Smooth muscle cell (in vitro differentiated cells): ENCODE measurements around the gene HUS1B. TPM values are rescaled to one million over a fixed set of nuclear protein-coding genes. Genes with fewer than 3 reads are reported as not detected.

ENCODE experiments used
- DNase-seq: peaks from one replicate; lab custom pipeline; 2025; ENCODE audit not compliant: unreplicated experiment; lab: John Stamatoyannopoulos, UW
- H2AFZ ChIP-seq: fragments of 200-600 bp; sonication (generic); 2 replicates; pipeline ENCODE4 v1.6.0; 2016; ENCODE audit warnings: antibody characterized with exemption, low read depth, mild to moderate bottlenecking
- H3F3A ChIP-seq: fragments of 200-600 bp; sonication (generic); 2 replicates; pipeline ENCODE4 v1.6.0; 2017; ENCODE audit warnings: antibody characterized with exemption, low read depth
- H3K27ac ChIP-seq: fragments of 200-600 bp; sonication (generic); 2 replicates; pipeline ENCODE4 v1.5.1; 2016; ENCODE audit warnings: low read depth, mild to moderate bottlenecking
- H3K27me3 ChIP-seq: fragments of 200-600 bp; sonication (generic); 2 replicates; pipeline ENCODE4 v1.6.1; 2016; ENCODE audit warnings: low read depth, mild to moderate bottlenecking
- H3K36me3 ChIP-seq: fragments of 200-600 bp; sonication (generic); 2 replicates; pipeline ENCODE4 v1.5.1; 2016; ENCODE audit warnings: low read depth
- H3K4me1 ChIP-seq: fragments of 200-600 bp; sonication (generic); 2 replicates; pipeline ENCODE4 v1.5.1; 2016; ENCODE audit warnings: low read depth
- H3K4me2 ChIP-seq: fragments of 200-600 bp; sonication (generic); 2 replicates; pipeline ENCODE4 v1.6.0; 2016; ENCODE audit warnings: mild to moderate bottlenecking
- H3K4me3 ChIP-seq: fragments of 200-600 bp; sonication (generic); 2 replicates; pipeline ENCODE4 v1.5.1; 2016; ENCODE audit warnings: mild to moderate bottlenecking
- H3K79me2 ChIP-seq: fragments of 200-600 bp; sonication (generic); 2 replicates; pipeline ENCODE4 v1.6.0; 2016; ENCODE audit warnings: low read depth, mild to moderate bottlenecking
- H3K9ac ChIP-seq: fragments of 200-600 bp; sonication (generic); 2 replicates; pipeline ENCODE4 v1.6.0; 2016; ENCODE audit warnings: low read depth
- H3K9me3 ChIP-seq: fragments of 200-600 bp; sonication (generic); replicated peaks from 2 replicates; pipeline ENCODE4 v1.5.1; 2016; ENCODE audit warnings: low read depth
- H4K20me1 ChIP-seq: fragments of 200-600 bp; sonication (generic); 2 replicates; pipeline ENCODE4 v1.6.0; 2016; ENCODE audit warnings: low read depth
- WGBS: methylation state at CpG from one replicate; pipeline ENCODE4 v1.1.7; 2016; ENCODE audit warnings: low lambda C conversion rate; 5-methylcytosine and 5-hydroxymethylcytosine counted together
- polyA plus RNA-seq: library from polyadenylated mRNA; unstranded; fragments of >200 nt; fragmentation: Nextera tagmentation; extraction: Ambion mirVana; gene quantifications from 2 replicates; pipeline ENCODE4 v1.2.1, GENCODE V29; 2016
- total RNA-seq: library from RNA; depleted of rRNA; stranded (reverse); fragments of >200 nt; gene quantifications from 2 replicates; pipeline ENCODE4 v1.2.3, GENCODE V29; 2014
- TF ChIP-seq, protein P1 (sequence below): fragments of 200-600 bp; sonication (generic); IDR thresholded peaks from 2 replicates; pipeline ENCODE4 v1.5.1; 2017; ENCODE audit warnings: borderline replicate concordance, mild to moderate bottlenecking, antibody characterized with exemption; ENCODE audit not compliant: insufficient read depth, poor library complexity, severe bottlenecking

The HUS1B gene
- total and polyA plus RNA-seq, 2 experiments from 2014 or later = 0.58 to 0.62 TPM

DNA sequence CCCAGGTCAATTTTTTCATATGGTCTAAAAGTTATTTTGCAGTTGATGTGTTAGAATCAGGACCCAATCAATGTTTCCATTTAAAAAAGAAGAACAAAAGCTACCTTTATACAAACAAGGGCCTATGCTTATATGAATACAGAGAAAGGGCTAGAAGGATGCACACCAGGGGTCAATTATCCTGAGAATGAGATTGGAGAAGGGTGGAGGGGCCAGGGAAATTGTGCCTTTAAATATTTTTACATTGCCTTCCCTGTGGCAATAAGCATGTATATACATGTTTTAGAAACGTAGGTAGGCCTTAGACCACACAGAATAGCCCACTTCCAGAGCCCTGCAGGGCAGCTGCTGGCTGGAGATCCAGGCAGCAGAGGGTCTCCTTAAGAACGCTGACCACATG, 23.4 kb upstream of the HUS1B start:
- Histone ChIP-seq H3K36me3 (no peaks in the 10 kb centered on the region), H3K4me2 (no peak overlapping the region), H3K4me1 (peaks cover 24% of the 10 kb centered on the region), H4K20me1 (peaks cover 78% of the 10 kb centered on the region), H2AFZ (no peak overlapping the region), H3F3A (peaks cover 7% of the 10 kb centered on the region), H3K27me3 (no peaks in the 10 kb centered on the region), H3K4me3 (no peak overlapping the region), H3K9ac (no peak overlapping the region), H3K79me2 (peaks cover 66% of the 10 kb centered on the region), H3K27ac (no peak overlapping the region), H3K9me3 (no peaks in the 10 kb centered on the region)
- DNase-seq = no peak
- WGBS = 66% methylated on average over 2 of the region's 2 CpGs
- TF ChIP-seq, protein P1, sequence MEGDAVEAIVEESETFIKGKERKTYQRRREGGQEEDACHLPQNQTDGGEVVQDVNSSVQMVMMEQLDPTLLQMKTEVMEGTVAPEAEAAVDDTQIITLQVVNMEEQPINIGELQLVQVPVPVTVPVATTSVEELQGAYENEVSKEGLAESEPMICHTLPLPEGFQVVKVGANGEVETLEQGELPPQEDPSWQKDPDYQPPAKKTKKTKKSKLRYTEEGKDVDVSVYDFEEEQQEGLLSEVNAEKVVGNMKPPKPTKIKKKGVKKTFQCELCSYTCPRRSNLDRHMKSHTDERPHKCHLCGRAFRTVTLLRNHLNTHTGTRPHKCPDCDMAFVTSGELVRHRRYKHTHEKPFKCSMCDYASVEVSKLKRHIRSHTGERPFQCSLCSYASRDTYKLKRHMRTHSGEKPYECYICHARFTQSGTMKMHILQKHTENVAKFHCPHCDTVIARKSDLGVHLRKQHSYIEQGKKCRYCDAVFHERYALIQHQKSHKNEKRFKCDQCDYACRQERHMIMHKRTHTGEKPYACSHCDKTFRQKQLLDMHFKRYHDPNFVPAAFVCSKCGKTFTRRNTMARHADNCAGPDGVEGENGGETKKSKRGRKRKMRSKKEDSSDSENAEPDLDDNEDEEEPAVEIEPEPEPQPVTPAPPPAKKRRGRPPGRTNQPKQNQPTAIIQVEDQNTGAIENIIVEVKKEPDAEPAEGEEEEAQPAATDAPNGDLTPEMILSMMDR = no peak

DNA sequence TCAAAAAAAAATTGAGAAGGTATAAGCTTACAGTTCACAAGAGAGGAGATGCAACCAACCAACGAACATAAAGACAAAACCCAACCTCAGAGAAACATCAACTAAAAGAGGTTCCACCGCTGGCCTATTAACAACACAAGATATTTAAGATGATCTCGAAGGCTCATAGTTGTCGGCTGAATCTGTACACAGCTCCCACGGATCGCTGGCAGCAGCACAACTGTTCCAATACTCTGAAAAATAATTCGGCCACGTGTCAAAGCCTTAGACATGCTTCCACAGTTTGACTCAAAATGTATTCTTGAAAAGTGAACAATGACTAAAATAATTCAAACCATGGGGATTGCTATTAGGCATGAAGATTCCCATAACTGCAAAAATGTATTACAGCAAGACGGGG, 22.4 kb upstream of the HUS1B start:
- no peak overlapping the region for H3K4me2 ChIP-seq
- no peak overlapping the region for H3K27ac ChIP-seq
- peaks cover 78% of the 10 kb centered on the region for H4K20me1 ChIP-seq
- no peaks in the 10 kb centered on the region for H3K36me3 ChIP-seq
- TF ChIP-seq, protein P1 = no peak
- H2AFZ ChIP-seq = no peak overlapping the region
- peaks cover 19% of the 10 kb centered on the region for H3K4me1 ChIP-seq
- no peak overlapping the region for H3K9ac ChIP-seq
- DNase-seq = no peak
- H3K9me3 ChIP-seq = no peaks in the 10 kb centered on the region
- 90% methylated on average over 9 of the region's 9 CpGs for WGBS
- H3K79me2 ChIP-seq = peaks cover 57% of the 10 kb centered on the region
- H3K4me3 ChIP-seq = no peak overlapping the region
- H3K27me3 ChIP-seq = no peaks in the 10 kb centered on the region
- peaks cover 5% of the 10 kb centered on the region for H3F3A ChIP-seq

GRCh38 chr6:678520-678919, 21.6 kb upstream of the HUS1B start:
- TF ChIP-seq, protein P1 = no peak
- no peaks in the 10 kb centered on the region for H3K36me3 ChIP-seq
- peaks cover 78% of the 10 kb centered on the region for H4K20me1 ChIP-seq
- no peaks in the 10 kb centered on the region for H3K9me3 ChIP-seq
- H3F3A ChIP-seq = no peaks in the 10 kb centered on the region
- H3K9ac ChIP-seq = no peak overlapping the region
- no peak overlapping the region for H3K4me2 ChIP-seq
- no peak for DNase-seq
- WGBS = 61% methylated on average over 3 of the region's 3 CpGs
- H3K79me2 ChIP-seq = peaks cover 58% of the 10 kb centered on the region
- H3K27me3 ChIP-seq = no peaks in the 10 kb centered on the region
- no peak overlapping the region for H3K27ac ChIP-seq
- H3K4me3 ChIP-seq = no peak overlapping the region
- H2AFZ ChIP-seq = no peak overlapping the region
- peaks cover 12% of the 10 kb centered on the region for H3K4me1 ChIP-seq

DNA sequence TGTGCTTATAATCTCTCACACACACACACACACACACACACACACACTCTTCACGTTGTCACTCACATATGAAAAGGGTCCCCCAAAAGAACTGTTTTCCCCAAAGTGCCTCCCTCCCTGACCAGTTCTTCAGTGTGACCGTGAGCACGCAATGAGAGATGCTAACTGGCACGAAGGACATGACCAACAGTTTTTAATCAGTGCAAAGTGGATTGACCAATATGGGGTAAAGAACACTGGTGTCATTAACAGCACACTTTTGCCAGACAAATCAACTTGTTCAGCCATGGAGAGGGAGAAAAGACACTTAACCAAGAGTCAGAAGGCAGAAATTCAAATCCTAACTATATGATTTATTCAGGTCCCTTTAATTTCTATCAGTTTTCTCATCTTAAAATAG, 21.0 kb upstream of the HUS1B start:
- Histone ChIP-seq H3K9ac (no peak overlapping the region), H3K4me3 (no peak overlapping the region), H3K27ac (no peak overlapping the region), H2AFZ (no peak overlapping the region), H3K4me2 (no peak overlapping the region), H3K27me3 (no peaks in the 10 kb centered on the region), H3K9me3 (no peaks in the 10 kb centered on the region), H3K4me1 (peaks cover 9% of the 10 kb centered on the region), H3K79me2 (peaks cover 59% of the 10 kb centered on the region), H4K20me1 (peaks cover 77% of the 10 kb centered on the region), H3K36me3 (no peaks in the 10 kb centered on the region), H3F3A (no peaks in the 10 kb centered on the region)
- 97% methylated on average over 4 of the region's 4 CpGs for WGBS
- DNase-seq = no peak
- TF ChIP-seq, protein P1 = no peak
